ENCODE data around the gene SNTG2.

GRCh38 chr2:1378456-1379150 is 428.0 kb downstream of the SNTG2 start:
- no peak for TF ChIP-seq CTCF (conservative IDR thresholded peaks at IDR 0.05 in 1 of 2, IDR thresholded peaks at IDR 0.05 in 1 of 2; ENCODE audit: low read depth in 1 of 2, low read length in 2 of 2)
- no peak for TF ChIP-seq EZH2 (IDR thresholded peaks at IDR 0.05; ENCODE audit: low read length, missing control alignments)
